ENCODE measurements around the gene ING2. TPM values are rescaled to one million over a fixed set of nuclear protein-coding genes. Genes with fewer than 3 reads are reported as not detected.

The ING2 gene
- total RNA-seq, 1 experiment from 2014 or later = 4.2 TPM

DNA sequence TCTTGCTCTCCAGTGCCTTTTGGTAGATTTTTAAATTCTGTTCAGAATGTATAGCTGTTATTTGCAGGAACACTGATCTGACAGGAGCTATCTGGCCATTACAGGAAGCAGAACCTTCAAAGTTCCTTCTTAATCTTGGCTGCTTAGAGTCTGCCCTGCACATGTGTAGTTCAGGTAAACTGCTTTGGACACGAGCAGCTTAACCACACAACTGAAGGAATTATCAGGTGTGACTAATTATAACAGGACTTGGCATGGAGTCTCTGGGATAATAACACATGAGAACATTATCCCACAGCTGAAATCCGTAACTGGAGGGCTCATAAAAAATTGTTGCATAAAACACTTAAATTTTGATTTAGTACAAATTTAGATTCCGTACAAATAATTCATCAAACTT is 11.6 kb upstream of the ING2 start:
- H3K27me3 ChIP-seq (ENCODE audit: insufficient read depth, low read length) = no peaks in the 10 kb centered on the region
- ATAC-seq (no peak), DNase-seq (ENCODE audit: low read depth, low spot score) (no peak)
- POLR2A ChIA-PET = no interaction called here
- no peak for TF ChIP-seq TCF7L2 (IDR thresholded peaks at IDR 0.05; ENCODE audit: borderline replicate concordance, extremely low read depth, insufficient read depth, insufficient read length)
- TF ChIP-seq POLR2AphosphoS5 (IDR thresholded peaks at IDR 0.05; ENCODE audit: low read depth, low read length) = no peak
- no peak for TF ChIP-seq CBX3 (IDR thresholded peaks at IDR 0.05; ENCODE audit: low read depth)
- TF ChIP-seq SIN3A (IDR thresholded peaks at IDR 0.05; ENCODE audit: low read depth) = no peak
- TF ChIP-seq, protein P1, sequence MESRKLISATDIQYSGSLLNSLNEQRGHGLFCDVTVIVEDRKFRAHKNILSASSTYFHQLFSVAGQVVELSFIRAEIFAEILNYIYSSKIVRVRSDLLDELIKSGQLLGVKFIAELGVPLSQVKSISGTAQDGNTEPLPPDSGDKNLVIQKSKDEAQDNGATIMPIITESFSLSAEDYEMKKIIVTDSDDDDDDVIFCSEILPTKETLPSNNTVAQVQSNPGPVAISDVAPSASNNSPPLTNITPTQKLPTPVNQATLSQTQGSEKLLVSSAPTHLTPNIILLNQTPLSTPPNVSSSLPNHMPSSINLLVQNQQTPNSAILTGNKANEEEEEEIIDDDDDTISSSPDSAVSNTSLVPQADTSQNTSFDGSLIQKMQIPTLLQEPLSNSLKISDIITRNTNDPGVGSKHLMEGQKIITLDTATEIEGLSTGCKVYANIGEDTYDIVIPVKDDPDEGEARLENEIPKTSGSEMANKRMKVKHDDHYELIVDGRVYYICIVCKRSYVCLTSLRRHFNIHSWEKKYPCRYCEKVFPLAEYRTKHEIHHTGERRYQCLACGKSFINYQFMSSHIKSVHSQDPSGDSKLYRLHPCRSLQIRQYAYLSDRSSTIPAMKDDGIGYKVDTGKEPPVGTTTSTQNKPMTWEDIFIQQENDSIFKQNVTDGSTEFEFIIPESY (IDR thresholded peaks at IDR 0.05; ENCODE audit: extremely low read depth, insufficient replicate concordance, low read length) = no peak
- H3K4me2 ChIP-seq (ENCODE audit: low read length) = peak overlapping the region; percentile 25; the same call in 1 of the 2 replicates
- H4K20me1 ChIP-seq (ENCODE audit: insufficient read depth) = no peaks in the 10 kb centered on the region
- CTCF ChIA-PET = no interaction called here
- H2AFZ ChIP-seq (ENCODE audit: low read depth, low read length, poor library complexity, severe bottlenecking) = no peak overlapping the region
- no peaks in the 10 kb centered on the region for H3K9me2 ChIP-seq (ENCODE audit: insufficient read depth)
- intact Hi-C loops (cut with micrococcal nuclease) = no loop called here
- H3K27ac ChIP-seq (ENCODE audit: low read depth, low read length) = no peak overlapping the region
- peaks cover 0 to 11% of the 10 kb centered on the region in 2 experiments; a peak in 2 of 4 replicates for H3K4me1 ChIP-seq (ENCODE audit: control insufficient read depth in 1 of 2, insufficient read depth in 2 of 2, low read length in 2 of 2)
- RAD21 ChIA-PET (ENCODE audit: low non-redundant PET in 1 of 2, low total read pairs in 2 of 2, uncharacterized antibody in 2 of 2, unreplicated experiment in 2 of 2) = no interaction called here
- no TSS peak for BruUV-seq (replicated peaks)
- H3K9ac ChIP-seq (ENCODE audit: low read length) = no peak overlapping the region
- H3K9me3 ChIP-seq (ENCODE audit: control insufficient read depth in 1 of 2, insufficient read depth in 1 of 2, low read depth in 1 of 2, low read length in 2 of 2) = no peaks in the 10 kb centered on the region
- H3K4me3 ChIP-seq (replicated peaks in 1 of 2; ENCODE audit: low read depth in 1 of 2, low read length in 2 of 2) = no peak overlapping the region
- H3K79me2 ChIP-seq (ENCODE audit: insufficient read depth, low read length) = no peaks in the 10 kb centered on the region
- H3K36me3 ChIP-seq (ENCODE audit: control insufficient read depth in 1 of 2, insufficient read depth in 2 of 2, low read length in 2 of 2) = no peaks in the 10 kb centered on the region

DNA sequence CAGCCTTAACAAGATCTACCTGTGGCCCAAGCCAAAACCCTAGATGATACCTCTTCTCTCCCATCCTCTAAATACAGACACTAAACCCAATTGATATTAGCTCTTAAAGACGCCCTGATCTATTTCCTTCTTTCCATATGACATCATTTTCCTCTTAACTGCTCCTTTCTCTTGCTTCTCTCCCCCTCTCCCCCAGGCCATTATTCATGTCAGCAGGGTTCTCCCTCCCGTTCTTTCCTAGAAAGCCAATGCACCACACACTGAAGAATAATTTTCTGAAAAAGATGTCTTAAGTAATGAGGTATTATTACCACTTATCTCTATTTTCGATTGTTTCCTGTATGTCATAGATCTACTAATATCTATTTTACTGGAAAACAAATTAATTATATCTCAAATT is 9.7 kb upstream of the ING2 start:
- ATAC-seq (no peak), DNase-seq (ENCODE audit: low read depth, low spot score) (no peak)
- no peaks in the 10 kb centered on the region for H3K9me3 ChIP-seq (ENCODE audit: control insufficient read depth in 1 of 2, insufficient read depth in 1 of 2, low read depth in 1 of 2, low read length in 2 of 2)
- H3K4me3 ChIP-seq (replicated peaks in 1 of 2; ENCODE audit: low read depth in 1 of 2, low read length in 2 of 2) = no peak overlapping the region
- H3K27me3 ChIP-seq (ENCODE audit: insufficient read depth, low read length) = no peaks in the 10 kb centered on the region
- no peaks in the 10 kb centered on the region for H4K20me1 ChIP-seq (ENCODE audit: insufficient read depth)
- H3K79me2 ChIP-seq (ENCODE audit: insufficient read depth, low read length) = no peaks in the 10 kb centered on the region
- H3K9ac ChIP-seq (ENCODE audit: low read length) = no peak overlapping the region
- H3K4me1 ChIP-seq (ENCODE audit: control insufficient read depth in 1 of 2, insufficient read depth in 2 of 2, low read length in 2 of 2) = peaks cover 0 to 11% of the 10 kb centered on the region in 2 experiments; a peak in 2 of 4 replicates
- no peaks in the 10 kb centered on the region for H3K36me3 ChIP-seq (ENCODE audit: control insufficient read depth in 1 of 2, insufficient read depth in 2 of 2, low read length in 2 of 2)
- TF ChIP-seq, protein P2, sequence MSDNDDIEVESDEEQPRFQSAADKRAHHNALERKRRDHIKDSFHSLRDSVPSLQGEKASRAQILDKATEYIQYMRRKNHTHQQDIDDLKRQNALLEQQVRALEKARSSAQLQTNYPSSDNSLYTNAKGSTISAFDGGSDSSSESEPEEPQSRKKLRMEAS (IDR thresholded peaks at IDR 0.05) = no peak
- TF ChIP-seq FOSL1 (IDR thresholded peaks at IDR 0.05; ENCODE audit: low read depth) = no peak
- no peak for TF ChIP-seq CEBPB (IDR thresholded peaks at IDR 0.05; ENCODE audit: low read depth)
- TF ChIP-seq TCF7L2 (IDR thresholded peaks at IDR 0.05; ENCODE audit: borderline replicate concordance, extremely low read depth, insufficient read depth, insufficient read length) = no peak
- TF ChIP-seq ELF1 (IDR thresholded peaks at IDR 0.05; ENCODE audit: borderline replicate concordance, low read depth) = no peak
- no peak for TF ChIP-seq ZNF274 (IDR thresholded peaks at IDR 0.05; ENCODE audit: low read depth, low read length)
- TF ChIP-seq, protein P3, sequence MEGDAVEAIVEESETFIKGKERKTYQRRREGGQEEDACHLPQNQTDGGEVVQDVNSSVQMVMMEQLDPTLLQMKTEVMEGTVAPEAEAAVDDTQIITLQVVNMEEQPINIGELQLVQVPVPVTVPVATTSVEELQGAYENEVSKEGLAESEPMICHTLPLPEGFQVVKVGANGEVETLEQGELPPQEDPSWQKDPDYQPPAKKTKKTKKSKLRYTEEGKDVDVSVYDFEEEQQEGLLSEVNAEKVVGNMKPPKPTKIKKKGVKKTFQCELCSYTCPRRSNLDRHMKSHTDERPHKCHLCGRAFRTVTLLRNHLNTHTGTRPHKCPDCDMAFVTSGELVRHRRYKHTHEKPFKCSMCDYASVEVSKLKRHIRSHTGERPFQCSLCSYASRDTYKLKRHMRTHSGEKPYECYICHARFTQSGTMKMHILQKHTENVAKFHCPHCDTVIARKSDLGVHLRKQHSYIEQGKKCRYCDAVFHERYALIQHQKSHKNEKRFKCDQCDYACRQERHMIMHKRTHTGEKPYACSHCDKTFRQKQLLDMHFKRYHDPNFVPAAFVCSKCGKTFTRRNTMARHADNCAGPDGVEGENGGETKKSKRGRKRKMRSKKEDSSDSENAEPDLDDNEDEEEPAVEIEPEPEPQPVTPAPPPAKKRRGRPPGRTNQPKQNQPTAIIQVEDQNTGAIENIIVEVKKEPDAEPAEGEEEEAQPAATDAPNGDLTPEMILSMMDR (IDR thresholded peaks at IDR 0.05 in 2 of 3, conservative IDR thresholded peaks at IDR 0.05 in 1 of 3; ENCODE audit: borderline replicate concordance in 1 of 3, insufficient read depth in 1 of 3, low read depth in 2 of 3, low read length in 2 of 3) = no peak
- TF ChIP-seq EZH2 (IDR thresholded peaks at IDR 0.05) = no peak
- TF ChIP-seq JUND (IDR thresholded peaks at IDR 0.05) = no peak
- no peak for TF ChIP-seq SIN3A (IDR thresholded peaks at IDR 0.05; ENCODE audit: low read depth)
- TF ChIP-seq, protein P1 (IDR thresholded peaks at IDR 0.05; ENCODE audit: extremely low read depth, insufficient replicate concordance, low read length) = no peak
- TF ChIP-seq EZH2phosphoT487 (IDR thresholded peaks at IDR 0.05; ENCODE audit: borderline replicate concordance) = no peak
- H3K27ac ChIP-seq (ENCODE audit: low read depth, low read length) = no peak overlapping the region
- ChIA-PET CTCF (no interaction called here), RAD21 (ENCODE audit: low non-redundant PET in 1 of 2, low total read pairs in 2 of 2, uncharacterized antibody in 2 of 2, unreplicated experiment in 2 of 2) (no interaction called here), POLR2A (no interaction called here)
- BruUV-seq (replicated peaks) = no TSS peak
- no peaks in the 10 kb centered on the region for H3K9me2 ChIP-seq (ENCODE audit: insufficient read depth)
- H3K4me2 ChIP-seq (ENCODE audit: low read length) = no peak overlapping the region
- no peak overlapping the region for H2AFZ ChIP-seq (ENCODE audit: low read depth, low read length, poor library complexity, severe bottlenecking)
- intact Hi-C loops (cut with micrococcal nuclease) = no loop called here

Measured in HCT116 (cell line).